HCT116 (cell line): ENCODE results near the gene OR6C76. TPM values are rescaled to one million over a fixed set of nuclear protein-coding genes. Genes with fewer than 3 reads are reported as not detected.

Experiments
- ATAC-seq: fragments of 200-7000 bp; cut with Tn5 transposase; 2 replicates; pipeline ENCODE4 v1.9.1; 2020; ENCODE audit warnings: mild to moderate bottlenecking, moderate library complexity
- BruUV-seq: library from RNA; stranded (reverse); fragments of 400-500 nt; replicated peaks from 2 replicates; lab custom pipeline; 2021; lab: Mats Ljungman, UMichigan
- CTCF ChIA-PET: fragments of 300-600 bp; sonication (Branson Sonifier 250); formaldehyde crosslinking; loops from one replicate; lab custom pipeline; 2021; ENCODE audit warnings: antibody characterized with exemption; lab: Charles Lee
- POLR2A ChIA-PET: fragments of 300-600, 350-600 bp; sonication (Branson Sonifier 250); formaldehyde crosslinking; loops from one replicate; lab custom pipeline; 2021; ENCODE audit warnings: antibody characterized with exemption; lab: Charles Lee
- RAD21 ChIA-PET, 2 experiments: fragments of 300-600 bp; sonication (Branson Sonifier 250); formaldehyde crosslinking; loops; one replicate each; lab custom pipeline; 2023; ENCODE audit warnings: low total read pairs in 2 of 2; ENCODE audit not compliant: uncharacterized antibody in 2 of 2, unreplicated experiment in 2 of 2, low non-redundant PET in 1 of 2; lab: Charles Lee
- DNase-seq: peaks from one replicate; pipeline ENCODE4 v3.0.0-alpha.2; 2010; ENCODE audit warnings: low read depth, low spot score
- H2AFZ ChIP-seq: fragments of 200-600 bp; shearing (Covaris generic), sonication (generic); 2 replicates; pipeline ENCODE4 v1.6.1; 2017; ENCODE audit warnings: low read depth, mixed run types, mixed read lengths, antibody characterized with exemption, low read length; ENCODE audit not compliant: poor library complexity, severe bottlenecking
- H3K27ac ChIP-seq: 2 replicates; pipeline ENCODE4 v1.5.1; 2012; ENCODE audit warnings: low read depth, low read length
- H3K27me3 ChIP-seq: fragments of 200-600 bp; sonication (generic); 2 replicates; pipeline ENCODE4 v1.6.1; 2016; ENCODE audit warnings: mixed run types, low read length, mixed read lengths; ENCODE audit not compliant: insufficient read depth
- H3K36me3 ChIP-seq, 2 experiments: fragments of 200-500 bp in 1 of 2; fragments of 200-600 bp in 1 of 2; sonication (Bioruptor generic) in 1 of 2; sonication (generic) in 1 of 2; 2 replicates each; pipeline versions ENCODE4 v1.5.1 to v1.6.1; 2014 to 2016; ENCODE audit warnings: low read length in 2 of 2, inconsistent platforms in 1 of 2, mixed read lengths in 1 of 2, mixed run types in 1 of 2; ENCODE audit not compliant: insufficient read depth in 2 of 2, control insufficient read depth in 1 of 2
- H3K4me1 ChIP-seq, 2 experiments: fragments of 200-600 bp in 1 of 2; sonication (generic) in 1 of 2; 2 replicates each; pipeline versions ENCODE4 v1.5.1 to v1.6.1; 2012 to 2017; ENCODE audit warnings: low read length in 2 of 2, inconsistent platforms in 1 of 2, mild to moderate bottlenecking in 1 of 2, mixed read lengths in 1 of 2, mixed run types in 1 of 2, moderate library complexity in 1 of 2; ENCODE audit not compliant: insufficient read depth in 2 of 2, control insufficient read depth in 1 of 2
- H3K4me2 ChIP-seq: fragments of 200-600 bp; sonication (generic); 2 replicates; pipeline ENCODE4 v1.6.1; 2017; ENCODE audit warnings: mixed run types, low read length, mixed read lengths
- H3K4me3 ChIP-seq, 2 experiments: fragments of 200-600 bp in 1 of 2; sonication (generic) in 1 of 2; replicated peaks in 1 of 2; 2 replicates each; pipeline ENCODE4 v1.5.1; 2011 to 2016; ENCODE audit warnings: low read length in 2 of 2, control low read depth in 1 of 2, low read depth in 1 of 2, mild to moderate bottlenecking in 1 of 2, mixed read lengths in 1 of 2, mixed run types in 1 of 2
- H3K79me2 ChIP-seq: fragments of 200-600 bp; sonication (generic); 2 replicates; pipeline ENCODE4 v1.6.1; 2017; ENCODE audit warnings: mild to moderate bottlenecking, mixed run types, low read length, moderate library complexity, mixed read lengths; ENCODE audit not compliant: insufficient read depth
- H3K9ac ChIP-seq: fragments of 200-600 bp; sonication (generic); 2 replicates; pipeline ENCODE4 v1.6.1; 2016; ENCODE audit warnings: low read length, mixed read lengths
- H3K9me2 ChIP-seq: fragments of 200-600 bp; sonication (generic), shearing (Covaris generic); 2 replicates; pipeline ENCODE4 v1.6.1; 2017; ENCODE audit warnings: mixed run types, mild to moderate bottlenecking, moderate library complexity; ENCODE audit not compliant: insufficient read depth
- H3K9me3 ChIP-seq, 2 experiments: fragments of 200-500 bp in 1 of 2; fragments of 200-600 bp in 1 of 2; sonication (Bioruptor generic) in 1 of 2; sonication (generic) in 1 of 2; 2 replicates each; pipeline ENCODE4 v1.6.1; 2014 to 2017; ENCODE audit warnings: low read length in 2 of 2, mixed read lengths in 2 of 2, inconsistent platforms in 1 of 2, low read depth in 1 of 2, mild to moderate bottlenecking in 1 of 2, mixed run types in 1 of 2, moderate library complexity in 1 of 2; ENCODE audit not compliant: control insufficient read depth in 1 of 2, insufficient read depth in 1 of 2
- H4K20me1 ChIP-seq: fragments of 200-600 bp; sonication (generic), shearing (Covaris generic); 2 replicates; pipeline ENCODE4 v1.6.1; 2017; ENCODE audit warnings: mixed run types, mild to moderate bottlenecking, moderate library complexity; ENCODE audit not compliant: insufficient read depth
- CBX3 ChIP-seq: IDR thresholded peaks from 2 replicates; pipeline ENCODE4 v1.6.1; 2012; ENCODE audit warnings: low read depth
- CEBPB ChIP-seq: IDR thresholded peaks from 2 replicates; pipeline ENCODE4 v1.6.1; 2012; ENCODE audit warnings: low read depth
- EGR1 ChIP-seq: IDR thresholded peaks from 2 replicates; pipeline ENCODE4 v1.6.1; 2012; ENCODE audit warnings: low read depth
- ELF1 ChIP-seq: IDR thresholded peaks from 2 replicates; pipeline ENCODE4 v1.6.1; 2012; ENCODE audit warnings: low read depth, borderline replicate concordance
- EZH2 ChIP-seq: fragments of 200-600 bp; sonication (generic); IDR thresholded peaks from 2 replicates; pipeline ENCODE4 v1.6.1; 2017; ENCODE audit warnings: antibody characterized with exemption, mixed run types
- JUND ChIP-seq: IDR thresholded peaks from 2 replicates; pipeline ENCODE4 v1.6.1; 2012
- POLR2A ChIP-seq: IDR thresholded peaks from 2 replicates; pipeline ENCODE4 v1.7.0; 2011; ENCODE audit warnings: borderline replicate concordance; ENCODE audit not compliant: insufficient read depth, insufficient read length; ENCODE audit errors: extremely low read depth
- POLR2AphosphoS5 ChIP-seq: IDR thresholded peaks from 2 replicates; pipeline ENCODE4 v1.6.1; 2011; ENCODE audit warnings: mild to moderate bottlenecking, low read depth, low read length, moderate library complexity
- RAD21 ChIP-seq: IDR thresholded peaks from 2 replicates; pipeline ENCODE4 v1.6.1; 2012; ENCODE audit warnings: low read depth, mild to moderate bottlenecking
- SIN3A ChIP-seq: IDR thresholded peaks from 2 replicates; pipeline ENCODE4 v1.6.1; 2012; ENCODE audit warnings: low read depth
- SRF ChIP-seq: IDR thresholded peaks from 2 replicates; pipeline ENCODE4 v1.6.1; 2012; ENCODE audit warnings: low read depth
- TCF7L2 ChIP-seq: IDR thresholded peaks from 2 replicates; pipeline ENCODE4 v1.7.0; 2011; ENCODE audit warnings: borderline replicate concordance, inconsistent platforms; ENCODE audit not compliant: insufficient read depth, insufficient read length; ENCODE audit errors: extremely low read depth
- ZFX ChIP-seq: fragments of 450-650 bp; IDR thresholded peaks from 2 replicates; pipeline ENCODE4 v1.6.1; 2017
- intact Hi-C: fragments of 100-400 bp; cut with micrococcal nuclease; formaldehyde crosslinking; loops from 2 replicates; pipeline ENCODE4 v1.10.0; 2022
- total RNA-seq: library from RNA; stranded (reverse); gene quantifications from one replicate; pipeline ENCODE4 v1.2.1, GENCODE V29; 2021; ENCODE audit not compliant: unreplicated experiment
- TF ChIP-seq, protein P1 (sequence below): IDR thresholded peaks from 2 replicates; pipeline ENCODE4 v1.6.1; 2011; ENCODE audit warnings: mild to moderate bottlenecking, low read length, moderate library complexity; ENCODE audit not compliant: insufficient replicate concordance; ENCODE audit errors: extremely low read depth
- TF ChIP-seq, protein P2 (sequence below): IDR thresholded peaks from 2 replicates; pipeline ENCODE4 v1.6.1; 2012
- TF ChIP-seq, protein P3 (sequence below): IDR thresholded peaks from 2 replicates; pipeline ENCODE4 v1.6.1; 2012; ENCODE audit warnings: low read depth

Gene OR6C76
- total RNA-seq, 1 experiment from 2014 or later = not detected

DNA sequence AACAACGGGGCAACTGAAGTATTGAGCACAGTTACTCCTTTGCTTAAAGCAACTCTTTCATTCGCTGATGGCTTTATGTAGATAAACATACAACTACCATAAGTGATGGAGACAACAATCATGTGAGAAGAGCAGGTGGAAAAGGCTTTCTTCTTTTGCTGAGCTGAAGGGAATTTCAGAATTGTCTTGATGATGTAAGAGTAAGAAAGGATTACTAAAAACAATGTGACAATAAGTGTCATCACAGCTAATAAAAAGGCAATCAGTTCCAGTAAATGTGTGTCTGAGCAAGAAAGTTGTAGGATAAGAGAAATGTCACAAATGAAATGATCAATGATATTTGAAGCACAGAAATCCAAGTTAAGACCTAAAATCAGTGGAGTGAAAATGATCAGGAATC, 43.2 kb downstream of the OR6C76 start:
- H3K4me2 ChIP-seq = no peak overlapping the region
- ATAC-seq = no peak
- no peaks in the 10 kb centered on the region for H3K36me3 ChIP-seq
- no peak overlapping the region for H3K4me3 ChIP-seq
- no peak overlapping the region for H3K27ac ChIP-seq
- H3K4me1 ChIP-seq = no peaks in the 10 kb centered on the region
- no peak for DNase-seq
- BruUV-seq = no TSS peak
- intact Hi-C loops = no loop called here
- ChIA-PET POLR2A (no interaction called here), RAD21 (no interaction called here), CTCF (no interaction called here)
- no peak overlapping the region for H2AFZ ChIP-seq
- H3K27me3 ChIP-seq = peaks cover 16% of the 10 kb centered on the region
- no peaks in the 10 kb centered on the region for H3K9me2 ChIP-seq
- no peaks in the 10 kb centered on the region for H3K79me2 ChIP-seq
- H3K9me3 ChIP-seq = no peaks in the 10 kb centered on the region
- H4K20me1 ChIP-seq = no peaks in the 10 kb centered on the region
- no peak for TF ChIP-seq TCF7L2
- no peak for TF ChIP-seq CBX3
- TF ChIP-seq, protein P1, sequence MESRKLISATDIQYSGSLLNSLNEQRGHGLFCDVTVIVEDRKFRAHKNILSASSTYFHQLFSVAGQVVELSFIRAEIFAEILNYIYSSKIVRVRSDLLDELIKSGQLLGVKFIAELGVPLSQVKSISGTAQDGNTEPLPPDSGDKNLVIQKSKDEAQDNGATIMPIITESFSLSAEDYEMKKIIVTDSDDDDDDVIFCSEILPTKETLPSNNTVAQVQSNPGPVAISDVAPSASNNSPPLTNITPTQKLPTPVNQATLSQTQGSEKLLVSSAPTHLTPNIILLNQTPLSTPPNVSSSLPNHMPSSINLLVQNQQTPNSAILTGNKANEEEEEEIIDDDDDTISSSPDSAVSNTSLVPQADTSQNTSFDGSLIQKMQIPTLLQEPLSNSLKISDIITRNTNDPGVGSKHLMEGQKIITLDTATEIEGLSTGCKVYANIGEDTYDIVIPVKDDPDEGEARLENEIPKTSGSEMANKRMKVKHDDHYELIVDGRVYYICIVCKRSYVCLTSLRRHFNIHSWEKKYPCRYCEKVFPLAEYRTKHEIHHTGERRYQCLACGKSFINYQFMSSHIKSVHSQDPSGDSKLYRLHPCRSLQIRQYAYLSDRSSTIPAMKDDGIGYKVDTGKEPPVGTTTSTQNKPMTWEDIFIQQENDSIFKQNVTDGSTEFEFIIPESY = no peak
- no peak for TF ChIP-seq EZH2
- no peak for TF ChIP-seq POLR2AphosphoS5
- TF ChIP-seq, protein P2, sequence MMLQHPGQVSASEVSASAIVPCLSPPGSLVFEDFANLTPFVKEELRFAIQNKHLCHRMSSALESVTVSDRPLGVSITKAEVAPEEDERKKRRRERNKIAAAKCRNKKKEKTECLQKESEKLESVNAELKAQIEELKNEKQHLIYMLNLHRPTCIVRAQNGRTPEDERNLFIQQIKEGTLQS = no peak
- no peak for TF ChIP-seq EGR1
- TF ChIP-seq ZFX = no peak
- no peak for TF ChIP-seq JUND
- TF ChIP-seq, protein P3, sequence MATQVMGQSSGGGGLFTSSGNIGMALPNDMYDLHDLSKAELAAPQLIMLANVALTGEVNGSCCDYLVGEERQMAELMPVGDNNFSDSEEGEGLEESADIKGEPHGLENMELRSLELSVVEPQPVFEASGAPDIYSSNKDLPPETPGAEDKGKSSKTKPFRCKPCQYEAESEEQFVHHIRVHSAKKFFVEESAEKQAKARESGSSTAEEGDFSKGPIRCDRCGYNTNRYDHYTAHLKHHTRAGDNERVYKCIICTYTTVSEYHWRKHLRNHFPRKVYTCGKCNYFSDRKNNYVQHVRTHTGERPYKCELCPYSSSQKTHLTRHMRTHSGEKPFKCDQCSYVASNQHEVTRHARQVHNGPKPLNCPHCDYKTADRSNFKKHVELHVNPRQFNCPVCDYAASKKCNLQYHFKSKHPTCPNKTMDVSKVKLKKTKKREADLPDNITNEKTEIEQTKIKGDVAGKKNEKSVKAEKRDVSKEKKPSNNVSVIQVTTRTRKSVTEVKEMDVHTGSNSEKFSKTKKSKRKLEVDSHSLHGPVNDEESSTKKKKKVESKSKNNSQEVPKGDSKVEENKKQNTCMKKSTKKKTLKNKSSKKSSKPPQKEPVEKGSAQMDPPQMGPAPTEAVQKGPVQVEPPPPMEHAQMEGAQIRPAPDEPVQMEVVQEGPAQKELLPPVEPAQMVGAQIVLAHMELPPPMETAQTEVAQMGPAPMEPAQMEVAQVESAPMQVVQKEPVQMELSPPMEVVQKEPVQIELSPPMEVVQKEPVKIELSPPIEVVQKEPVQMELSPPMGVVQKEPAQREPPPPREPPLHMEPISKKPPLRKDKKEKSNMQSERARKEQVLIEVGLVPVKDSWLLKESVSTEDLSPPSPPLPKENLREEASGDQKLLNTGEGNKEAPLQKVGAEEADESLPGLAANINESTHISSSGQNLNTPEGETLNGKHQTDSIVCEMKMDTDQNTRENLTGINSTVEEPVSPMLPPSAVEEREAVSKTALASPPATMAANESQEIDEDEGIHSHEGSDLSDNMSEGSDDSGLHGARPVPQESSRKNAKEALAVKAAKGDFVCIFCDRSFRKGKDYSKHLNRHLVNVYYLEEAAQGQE = no peak
- no peak for TF ChIP-seq SIN3A
- TF ChIP-seq RAD21 = no peak
- no peak for TF ChIP-seq SRF
- TF ChIP-seq CEBPB = no peak
- TF ChIP-seq POLR2A = no peak
- TF ChIP-seq ELF1 = no peak
- no peak overlapping the region for H3K9ac ChIP-seq
